GM21515 (cell line): Measurements from ENCODE around the gene KIF7.

Experiments used
- ATAC-seq: cut with Tn5 transposase; IDR thresholded peaks from one replicate; pipeline ENCODE4 v1.9.1; 2021; ENCODE audit not compliant: unreplicated experiment

KIF7 gene

GRCh38 chr15:89648106-89649012, 6.9 kb downstream of the KIF7 start:
- ATAC-seq: no peak

- no peak for ATAC-seq
These were observed 7.9 kb downstream of the KIF7 start for GRCh38 chr15:89647191-89647851.

DNA sequence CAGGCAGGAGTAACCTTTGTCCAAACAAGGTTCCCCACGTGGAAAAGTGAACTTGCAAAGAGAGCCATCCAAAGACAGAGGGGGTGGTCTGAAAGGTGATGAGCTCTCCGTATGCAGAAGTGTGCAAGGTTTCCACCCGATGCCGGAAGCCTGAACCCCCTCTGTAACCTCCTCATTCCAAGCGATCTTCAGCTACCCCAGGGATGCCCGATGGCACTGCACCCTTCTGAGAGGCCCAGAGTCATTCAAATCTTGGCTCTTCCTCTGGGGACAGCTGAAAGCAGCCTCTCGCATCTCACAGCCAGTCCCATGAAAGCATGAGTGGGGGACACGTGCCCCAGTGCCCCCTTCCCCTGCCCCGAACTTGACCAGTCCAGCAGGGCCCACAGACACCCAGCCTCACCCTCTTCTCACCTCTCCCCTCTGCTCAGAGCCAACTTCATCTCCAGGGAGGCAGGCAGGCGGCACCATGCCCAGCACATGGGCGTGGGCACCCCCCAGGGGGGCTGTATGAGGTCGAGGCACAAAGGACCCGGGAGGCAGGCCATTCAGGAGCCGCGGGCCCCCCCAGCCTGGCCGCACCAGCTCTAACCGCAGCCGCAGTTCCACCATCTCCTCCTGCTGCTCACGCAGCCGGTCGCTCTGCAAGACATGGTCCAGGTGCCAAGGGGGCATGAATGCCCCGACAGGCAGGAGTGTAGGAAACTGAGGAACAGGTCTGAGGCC, 8.7 kb downstream of the KIF7 start:
- no peak for ATAC-seq

DNA sequence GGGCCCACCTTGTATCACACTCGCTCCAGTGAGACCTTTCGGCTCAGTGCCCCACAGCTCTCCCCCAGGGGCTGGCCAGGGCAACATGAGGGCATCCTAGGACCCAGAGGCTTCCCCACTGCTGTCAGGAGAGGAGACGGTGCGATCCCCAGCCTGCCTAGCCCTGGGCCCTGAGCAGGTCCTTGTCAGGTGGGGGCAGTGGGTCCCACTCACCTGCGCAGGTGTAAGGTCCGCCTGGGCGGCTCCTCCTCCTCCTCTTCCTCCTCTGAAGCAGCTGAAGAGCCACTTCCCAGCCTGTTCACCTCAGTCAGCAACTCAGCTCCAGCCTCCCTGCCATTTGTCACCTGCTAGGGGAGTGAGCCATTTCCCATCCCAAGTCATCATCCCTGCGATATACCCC, 9.6 kb downstream of the KIF7 start:
- no peak for ATAC-seq

DNA sequence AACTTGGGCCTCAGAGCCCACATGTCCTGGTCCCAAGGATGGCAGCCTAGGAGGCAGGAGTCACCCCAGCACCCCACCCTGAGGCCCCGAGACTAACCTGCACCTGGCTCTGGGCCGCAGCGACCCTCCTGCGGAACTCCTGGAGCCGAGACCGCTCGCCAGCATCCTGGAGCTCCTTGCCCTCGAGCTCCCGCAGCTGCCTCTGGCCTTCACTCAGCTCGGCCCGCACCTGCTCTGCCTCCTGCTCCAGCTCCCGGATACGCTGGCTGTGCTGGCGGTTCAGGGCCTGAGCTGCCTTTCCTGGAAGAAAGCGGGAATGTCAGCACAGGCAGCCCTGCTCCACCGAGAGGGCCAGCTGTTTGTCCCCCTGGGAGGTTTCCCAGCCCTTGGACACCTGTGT, 13.2 kb downstream of the KIF7 start:
- no peak for ATAC-seq

DNA sequence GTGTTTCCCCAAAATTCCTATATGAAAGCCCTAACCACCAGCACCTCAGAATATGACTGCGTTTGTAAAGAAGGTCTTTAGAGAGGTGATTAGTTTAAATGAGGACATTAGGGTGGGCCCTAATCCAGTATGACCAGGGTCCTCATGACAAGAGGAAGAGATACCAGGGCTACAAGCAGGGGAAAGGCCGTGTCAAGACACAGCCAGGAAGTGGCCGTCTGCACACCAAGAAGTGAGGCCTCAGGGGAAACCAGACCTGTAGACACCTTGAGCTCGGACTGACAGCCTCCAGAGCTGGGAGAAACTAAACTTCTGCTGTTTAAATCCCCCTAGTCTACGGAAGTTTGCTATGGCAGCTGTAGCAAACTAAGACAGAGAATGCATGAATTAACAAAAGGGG, 14.2 kb downstream of the KIF7 start:
- no peak for ATAC-seq

GRCh38 chr15:89640245-89640644, 15.0 kb downstream of the KIF7 start:
- no peak for ATAC-seq

DNA sequence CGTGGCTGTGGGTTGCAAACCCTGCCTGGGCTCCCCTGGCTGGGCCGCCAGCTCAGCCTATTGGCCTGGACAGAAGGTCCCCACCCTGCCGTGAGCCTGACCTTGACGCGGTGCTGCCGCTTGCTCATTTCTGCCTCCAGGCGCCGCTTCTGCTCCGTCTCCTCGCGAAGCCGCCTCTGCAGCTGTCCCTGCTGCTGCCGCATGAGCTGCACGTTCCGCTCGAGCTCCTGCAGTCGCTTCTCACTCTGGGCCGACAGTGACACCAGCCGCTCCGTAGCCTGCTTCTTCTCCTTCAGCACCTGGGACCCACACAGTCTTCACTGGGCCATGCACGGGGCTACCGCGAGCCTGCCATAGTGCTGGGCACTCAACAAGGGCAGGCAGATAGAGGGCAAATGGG, 21.7 kb downstream of the KIF7 start:
- ATAC-seq: no peak

- no peak for ATAC-seq
These were observed 22.5 kb downstream of the KIF7 start for GRCh38 chr15:89632563-89633430.

- ATAC-seq: no peak
These were observed 23.4 kb downstream of the KIF7 start for GRCh38 chr15:89631902-89632264.

DNA sequence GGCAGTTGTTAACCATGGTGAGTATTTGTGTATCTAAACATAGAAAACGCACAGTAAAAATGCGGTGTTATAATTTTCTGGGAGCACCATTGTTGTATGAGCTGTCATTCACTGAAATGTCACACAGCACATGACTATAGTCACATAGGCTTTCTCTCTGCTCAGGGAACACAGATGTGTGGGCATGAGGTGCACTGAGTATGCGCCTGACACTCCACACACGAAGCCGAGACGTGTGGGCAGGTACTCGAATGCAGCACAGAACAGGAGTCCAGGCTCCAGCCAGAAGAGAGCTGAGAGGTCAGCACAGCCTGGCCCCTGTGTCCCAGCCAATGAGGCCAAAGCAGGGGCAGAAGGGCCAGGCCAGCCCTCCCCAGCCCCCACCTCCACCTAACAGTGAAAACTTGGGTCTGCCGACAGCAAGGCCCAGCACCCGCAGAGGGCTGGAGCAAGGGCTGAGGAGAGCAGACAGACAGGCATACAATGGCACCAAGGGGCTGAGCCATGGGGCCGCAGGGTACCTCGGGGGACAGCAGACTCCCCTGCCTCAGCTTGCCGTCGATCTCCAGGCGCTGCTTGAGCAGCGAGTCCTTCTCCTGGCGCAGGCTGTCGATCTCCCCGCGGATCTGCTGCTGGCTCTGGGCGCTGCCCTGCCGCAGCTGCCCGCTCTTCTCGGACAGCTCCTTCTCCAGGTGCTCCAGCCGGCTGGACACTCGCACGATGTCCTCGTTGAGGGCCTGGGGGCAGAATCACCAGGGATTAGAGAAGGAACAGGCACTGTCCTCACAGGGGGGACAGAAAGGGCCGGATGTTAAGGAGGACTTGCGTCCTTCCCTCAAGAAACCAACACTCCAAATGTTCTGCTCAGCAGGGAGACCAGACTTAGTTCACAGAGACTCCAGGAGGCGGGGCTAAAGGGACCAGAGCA, 24.0 kb downstream of the KIF7 start:
- ATAC-seq: no peak

DNA sequence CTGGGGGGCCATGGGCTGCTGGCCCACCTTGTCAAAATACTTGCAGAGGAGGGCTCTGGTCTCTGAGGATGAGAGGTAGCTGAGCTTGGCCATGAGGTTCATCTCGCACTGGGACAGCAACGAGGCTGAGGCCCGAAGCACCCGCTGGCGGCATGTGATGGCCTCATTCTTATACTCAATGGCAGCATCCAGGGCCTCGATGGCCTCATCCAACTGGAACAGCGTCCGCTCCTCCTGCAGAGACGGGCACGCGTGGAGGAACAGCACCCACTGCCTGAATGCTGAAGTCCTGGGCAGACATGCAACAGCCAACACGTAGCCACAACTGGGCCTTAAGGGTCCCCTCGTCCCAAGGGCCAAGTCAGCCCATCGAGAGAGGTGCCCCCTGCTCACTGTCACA, 25.0 kb downstream of the KIF7 start:
- no peak for ATAC-seq

DNA sequence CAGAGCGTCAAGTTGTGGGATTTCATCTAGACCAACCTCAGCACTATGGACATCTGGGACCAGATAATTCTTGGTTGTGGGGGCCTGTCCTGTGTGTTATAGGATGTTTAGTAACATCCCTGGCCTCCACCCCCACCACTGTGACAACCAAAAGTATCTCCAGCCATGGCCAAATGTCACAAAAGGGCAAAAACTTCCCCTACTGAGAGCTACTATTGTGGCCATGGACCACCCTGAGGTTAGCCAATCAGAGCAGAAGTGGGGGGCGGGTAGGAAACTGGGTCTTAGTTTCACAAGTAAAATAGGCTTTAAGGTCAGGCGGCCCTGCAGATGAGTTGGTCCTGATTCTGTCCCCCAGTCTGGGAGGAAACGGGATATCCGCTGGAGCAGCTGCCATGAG, 25.4 kb downstream of the KIF7 start:
- ATAC-seq: no peak

GRCh38 chr15:89628806-89629715, 26.2 kb downstream of the KIF7 start:
- ATAC-seq: no peak

DNA sequence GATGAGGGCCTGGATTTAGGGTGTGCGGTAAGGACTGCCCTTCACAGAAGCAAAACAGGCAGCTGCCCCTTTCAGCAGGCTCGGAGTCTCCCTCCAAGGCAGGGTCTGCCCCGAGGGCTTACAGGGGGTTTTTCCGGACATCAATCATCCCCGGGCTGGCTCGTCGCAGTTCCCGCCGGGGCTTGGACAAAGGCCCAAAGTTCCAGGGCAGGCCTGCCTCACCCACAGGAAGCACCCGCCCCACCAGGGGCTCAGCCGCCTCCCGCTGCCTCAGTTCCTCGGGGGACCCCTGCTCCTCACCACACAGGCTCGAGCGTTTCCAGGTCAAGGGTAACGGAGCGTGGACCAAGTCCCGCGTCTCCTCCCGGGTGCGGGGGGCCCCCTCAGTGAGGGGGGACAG, 27.0 kb downstream of the KIF7 start:
- ATAC-seq: no peak

DNA sequence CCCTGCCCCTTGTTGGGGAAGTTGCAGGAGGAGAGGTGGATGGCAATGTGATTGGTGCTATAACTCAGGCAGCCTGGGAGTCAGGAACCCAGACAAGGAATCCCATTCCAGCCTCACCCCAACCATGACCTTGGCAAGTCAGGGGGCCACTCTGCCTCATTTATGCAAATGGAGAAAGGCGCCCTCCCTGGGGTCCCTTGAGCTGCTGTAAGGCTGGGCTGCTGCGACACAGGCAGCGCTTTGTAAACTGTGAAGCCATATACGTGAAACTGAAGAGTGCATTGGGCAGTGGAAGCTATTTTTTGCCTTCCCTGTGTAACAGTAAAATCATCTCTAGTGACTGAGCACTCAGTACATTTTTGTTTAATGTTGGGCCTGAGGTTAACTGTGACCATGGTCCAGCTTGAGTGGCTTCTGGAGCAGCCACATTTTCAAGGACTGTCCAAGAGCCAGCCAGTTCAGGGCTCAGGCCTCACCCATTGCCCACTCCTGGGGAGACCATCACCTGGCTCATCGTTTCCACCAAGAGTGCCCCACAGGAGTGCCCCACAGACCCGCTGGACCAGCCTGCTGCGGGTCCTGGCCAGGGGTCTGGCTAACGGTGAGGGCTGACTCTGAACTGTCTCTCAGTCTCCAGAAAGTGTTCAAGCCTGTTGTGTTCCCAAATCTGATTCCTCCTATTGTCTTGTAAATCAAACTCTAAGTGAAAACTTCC, 27.9 kb downstream of the KIF7 start:
- ATAC-seq: no peak

- ATAC-seq: no peak
These were observed 29.6 kb downstream of the KIF7 start for GRCh38 chr15:89625716-89626115.

GRCh38 chr15:89623165-89623564, 32.1 kb downstream of the KIF7 start:
- no peak for ATAC-seq
